ENCODE results near the gene EIF5A. TPM values are rescaled to one million over a fixed set of nuclear protein-coding genes. Genes with fewer than 3 reads are reported as not detected.

EIF5A gene
- total and polyA plus RNA-seq, 9 of the 15 experiments (the other 6 are each of a cell fraction or from before 2014, with no cell fraction given): 22.9 to 1,163 (median 772) TPM

DNA sequence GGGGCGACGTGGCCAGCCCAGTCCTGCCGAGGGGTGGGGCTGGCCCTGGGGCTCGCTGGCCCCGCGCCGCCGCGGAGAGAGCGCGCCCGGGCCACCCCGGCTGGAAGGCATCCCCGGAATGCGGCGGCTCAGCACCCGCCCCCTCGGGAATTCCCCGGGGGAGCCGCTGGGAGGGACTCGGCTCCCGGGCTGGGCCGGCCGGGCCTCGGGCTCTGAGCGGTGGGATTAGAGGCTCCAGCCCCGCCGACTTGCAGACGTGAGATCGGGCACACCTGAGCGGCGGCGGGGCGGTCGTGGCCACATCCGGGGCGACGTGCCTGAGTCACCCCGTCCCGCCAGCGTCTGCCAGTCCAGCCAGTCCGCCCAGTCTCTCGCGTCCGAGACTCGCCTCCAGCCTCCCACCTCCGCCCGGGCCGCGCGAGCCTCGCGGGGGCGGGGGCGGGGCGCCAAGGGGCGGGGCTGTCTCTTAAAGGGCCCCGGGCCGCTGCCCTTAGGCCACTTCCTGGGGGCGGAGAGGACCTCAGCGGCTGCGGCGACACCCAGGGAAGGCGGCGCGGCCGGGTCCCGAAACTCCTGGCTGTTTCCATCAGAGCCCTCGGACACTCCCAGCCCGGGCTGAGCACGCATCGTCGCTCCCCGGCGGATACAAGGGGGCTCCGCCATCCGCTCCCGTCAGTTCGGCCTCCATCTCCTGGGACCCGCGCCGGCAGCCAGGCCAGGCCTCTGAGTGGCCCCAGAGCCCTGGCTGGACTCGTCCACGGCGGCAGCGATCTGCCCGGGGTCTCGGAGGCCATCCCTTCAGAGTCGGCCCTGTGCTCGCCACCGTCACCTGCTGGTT, 44.5 kb downstream of the EIF5A start, which contains the start of gene KCTD11 (continued):
- TF ChIP-seq SRSF9 (IDR thresholded peaks at IDR 0.05; ENCODE audit: borderline replicate concordance, low read depth, low read length) (no peak), SRSF7 (optimal IDR thresholded peaks at IDR 0.05; ENCODE audit: low read depth, low read length) (no peak), CHD2 (IDR thresholded peaks at IDR 0.05; ENCODE audit: low read depth, low read length) (no peak), POLR2AphosphoS5 (IDR thresholded peaks at IDR 0.05; ENCODE audit: control insufficient read depth, insufficient read depth, low read depth, low read length) (no peak), EP300 (IDR thresholded peaks at IDR 0.05; ENCODE audit: low read length) (no peak), NCOR1 (IDR thresholded peaks at IDR 0.05) (peak; percentile 52), SMAD1 (IDR thresholded peaks at IDR 0.05; ENCODE audit: low read depth, low read length, partially characterized antibody) (no peak), SPI1 (IDR thresholded peaks at IDR 0.05; ENCODE audit: borderline replicate concordance, low read depth, low read length) (no peak), HDAC8 (tag; IDR thresholded peaks at IDR 0.05) (no peak), ZFP30 (CRISPR knock-in tag; IDR thresholded peaks at IDR 0.05; ENCODE audit: borderline replicate concordance) (no peak), ZNF507 (tag; conservative IDR thresholded peaks at IDR 0.05) (no peak), YY1 (IDR thresholded peaks at IDR 0.05; ENCODE audit: borderline replicate concordance in 1 of 3, control insufficient read depth in 1 of 3, extremely low read depth in 1 of 3, insufficient read depth in 3 of 3, insufficient read length in 1 of 3, insufficient replicate concordance in 2 of 3, low read depth in 1 of 3, low read length in 2 of 3) (peak in 2 of 3 experiments; percentile 28 to 30), RFX1 (IDR thresholded peaks at IDR 0.05) (no peak), ZNF551 (CRISPR knock-in tag; IDR thresholded peaks at IDR 0.05) (no peak), POLR2H (tag; IDR thresholded peaks at IDR 0.05; ENCODE audit: low read depth) (no peak)
- TF ChIP-seq, protein P1, sequence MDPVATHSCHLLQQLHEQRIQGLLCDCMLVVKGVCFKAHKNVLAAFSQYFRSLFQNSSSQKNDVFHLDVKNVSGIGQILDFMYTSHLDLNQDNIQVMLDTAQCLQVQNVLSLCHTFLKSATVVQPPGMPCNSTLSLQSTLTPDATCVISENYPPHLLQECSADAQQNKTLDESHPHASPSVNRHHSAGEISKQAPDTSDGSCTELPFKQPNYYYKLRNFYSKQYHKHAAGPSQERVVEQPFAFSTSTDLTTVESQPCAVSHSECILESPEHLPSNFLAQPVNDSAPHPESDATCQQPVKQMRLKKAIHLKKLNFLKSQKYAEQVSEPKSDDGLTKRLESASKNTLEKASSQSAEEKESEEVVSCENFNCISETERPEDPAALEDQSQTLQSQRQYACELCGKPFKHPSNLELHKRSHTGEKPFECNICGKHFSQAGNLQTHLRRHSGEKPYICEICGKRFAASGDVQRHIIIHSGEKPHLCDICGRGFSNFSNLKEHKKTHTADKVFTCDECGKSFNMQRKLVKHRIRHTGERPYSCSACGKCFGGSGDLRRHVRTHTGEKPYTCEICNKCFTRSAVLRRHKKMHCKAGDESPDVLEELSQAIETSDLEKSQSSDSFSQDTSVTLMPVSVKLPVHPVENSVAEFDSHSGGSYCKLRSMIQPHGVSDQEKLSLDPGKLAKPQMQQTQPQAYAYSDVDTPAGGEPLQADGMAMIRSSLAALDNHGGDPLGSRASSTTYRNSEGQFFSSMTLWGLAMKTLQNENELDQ (CRISPR knock-in tag; IDR thresholded peaks at IDR 0.05; ENCODE audit: borderline replicate concordance): no peak
- TF ChIP-seq, protein P2, sequence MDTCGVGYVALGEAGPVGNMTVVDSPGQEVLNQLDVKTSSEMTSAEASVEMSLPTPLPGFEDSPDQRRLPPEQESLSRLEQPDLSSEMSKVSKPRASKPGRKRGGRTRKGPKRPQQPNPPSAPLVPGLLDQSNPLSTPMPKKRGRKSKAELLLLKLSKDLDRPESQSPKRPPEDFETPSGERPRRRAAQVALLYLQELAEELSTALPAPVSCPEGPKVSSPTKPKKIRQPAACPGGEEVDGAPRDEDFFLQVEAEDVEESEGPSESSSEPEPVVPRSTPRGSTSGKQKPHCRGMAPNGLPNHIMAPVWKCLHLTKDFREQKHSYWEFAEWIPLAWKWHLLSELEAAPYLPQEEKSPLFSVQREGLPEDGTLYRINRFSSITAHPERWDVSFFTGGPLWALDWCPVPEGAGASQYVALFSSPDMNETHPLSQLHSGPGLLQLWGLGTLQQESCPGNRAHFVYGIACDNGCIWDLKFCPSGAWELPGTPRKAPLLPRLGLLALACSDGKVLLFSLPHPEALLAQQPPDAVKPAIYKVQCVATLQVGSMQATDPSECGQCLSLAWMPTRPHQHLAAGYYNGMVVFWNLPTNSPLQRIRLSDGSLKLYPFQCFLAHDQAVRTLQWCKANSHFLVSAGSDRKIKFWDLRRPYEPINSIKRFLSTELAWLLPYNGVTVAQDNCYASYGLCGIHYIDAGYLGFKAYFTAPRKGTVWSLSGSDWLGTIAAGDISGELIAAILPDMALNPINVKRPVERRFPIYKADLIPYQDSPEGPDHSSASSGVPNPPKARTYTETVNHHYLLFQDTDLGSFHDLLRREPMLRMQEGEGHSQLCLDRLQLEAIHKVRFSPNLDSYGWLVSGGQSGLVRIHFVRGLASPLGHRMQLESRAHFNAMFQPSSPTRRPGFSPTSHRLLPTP (IDR thresholded peaks at IDR 0.05; ENCODE audit: borderline replicate concordance, extremely low read depth, insufficient read length): no peak
- TF ChIP-seq, protein P3, sequence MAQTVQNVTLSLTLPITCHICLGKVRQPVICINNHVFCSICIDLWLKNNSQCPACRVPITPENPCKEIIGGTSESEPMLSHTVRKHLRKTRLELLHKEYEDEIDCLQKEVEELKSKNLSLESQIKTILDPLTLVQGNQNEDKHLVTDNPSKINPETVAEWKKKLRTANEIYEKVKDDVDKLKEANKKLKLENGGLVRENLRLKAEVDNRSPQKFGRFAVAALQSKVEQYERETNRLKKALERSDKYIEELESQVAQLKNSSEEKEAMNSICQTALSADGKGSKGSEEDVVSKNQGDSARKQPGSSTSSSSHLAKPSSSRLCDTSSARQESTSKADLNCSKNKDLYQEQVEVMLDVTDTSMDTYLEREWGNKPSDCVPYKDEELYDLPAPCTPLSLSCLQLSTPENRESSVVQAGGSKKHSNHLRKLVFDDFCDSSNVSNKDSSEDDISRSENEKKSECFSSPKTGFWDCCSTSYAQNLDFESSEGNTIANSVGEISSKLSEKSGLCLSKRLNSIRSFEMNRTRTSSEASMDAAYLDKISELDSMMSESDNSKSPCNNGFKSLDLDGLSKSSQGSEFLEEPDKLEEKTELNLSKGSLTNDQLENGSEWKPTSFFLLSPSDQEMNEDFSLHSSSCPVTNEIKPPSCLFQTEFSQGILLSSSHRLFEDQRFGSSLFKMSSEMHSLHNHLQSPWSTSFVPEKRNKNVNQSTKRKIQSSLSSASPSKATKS (CRISPR knock-in tag; IDR thresholded peaks at IDR 0.05): no peak
